ENCODE data around the gene FNDC1. TPM values are rescaled to one million over a fixed set of nuclear protein-coding genes. Genes with fewer than 3 reads are reported as not detected.

The FNDC1 gene
- total and polyA plus RNA-seq, 10 of the 15 experiments (the other 5 are each of a cell fraction or from before 2014, with no cell fraction given), result not detected

DNA sequence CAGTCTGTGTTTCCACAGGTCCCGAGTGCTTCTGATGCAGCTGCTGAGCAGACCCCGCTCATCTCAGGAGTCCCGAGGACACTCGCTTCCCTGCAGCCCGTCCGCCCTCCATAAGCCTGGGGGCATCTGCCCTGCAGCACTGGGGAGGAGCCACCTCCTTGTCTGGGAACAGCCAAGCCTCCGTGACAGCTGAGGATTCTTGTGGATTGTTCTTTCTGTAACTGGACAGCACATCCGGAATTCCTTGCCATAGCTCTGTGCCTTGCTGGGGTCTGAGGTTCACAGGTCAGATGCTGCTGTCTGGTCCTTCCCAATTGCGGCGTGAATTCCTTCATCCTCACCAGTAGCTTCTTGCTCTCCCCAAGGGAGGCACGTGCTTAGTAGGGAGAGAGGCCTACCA, 38.4 kb upstream of the FNDC1 start:
- TF ChIP-seq RCOR1 (conservative IDR thresholded peaks at IDR 0.05; ENCODE audit: low read depth, low read length) (no peak), SRF (IDR thresholded peaks at IDR 0.05; ENCODE audit: low read depth in 2 of 2, low read length in 2 of 2) (no peak), BCL11A (IDR thresholded peaks at IDR 0.05; ENCODE audit: low read depth, low read length) (no peak), ATF7 (IDR thresholded peaks at IDR 0.05; ENCODE audit: low read depth) (no peak), NR2F1 (conservative IDR thresholded peaks at IDR 0.05) (no peak), HDGF (IDR thresholded peaks at IDR 0.05) (no peak)
- TF ChIP-seq, protein P1, sequence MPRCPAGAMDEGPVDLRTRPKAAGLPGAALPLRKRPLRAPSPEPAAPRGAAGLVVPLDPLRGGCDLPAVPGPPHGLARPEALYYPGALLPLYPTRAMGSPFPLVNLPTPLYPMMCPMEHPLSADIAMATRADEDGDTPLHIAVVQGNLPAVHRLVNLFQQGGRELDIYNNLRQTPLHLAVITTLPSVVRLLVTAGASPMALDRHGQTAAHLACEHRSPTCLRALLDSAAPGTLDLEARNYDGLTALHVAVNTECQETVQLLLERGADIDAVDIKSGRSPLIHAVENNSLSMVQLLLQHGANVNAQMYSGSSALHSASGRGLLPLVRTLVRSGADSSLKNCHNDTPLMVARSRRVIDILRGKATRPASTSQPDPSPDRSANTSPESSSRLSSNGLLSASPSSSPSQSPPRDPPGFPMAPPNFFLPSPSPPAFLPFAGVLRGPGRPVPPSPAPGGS (IDR thresholded peaks at IDR 0.05; ENCODE audit: borderline replicate concordance, insufficient read depth, low read depth, low read length, poor library complexity, severe bottlenecking), result no peak
- FAIRE-seq (no peak), DNase-seq (ENCODE audit: low read depth, low spot score) (no peak), ATAC-seq (no peak)
- H2AFZ ChIP-seq (ENCODE audit: control insufficient read depth, low read depth, low read length), result no peak overlapping the region
- H3K79me2 ChIP-seq (ENCODE audit: control insufficient read depth, insufficient read depth, low read length), result no peaks in the 10 kb centered on the region
- no peaks in the 10 kb centered on the region; the same call in 2 of the 3 replicates for H3K9me3 ChIP-seq (replicated peaks; ENCODE audit: control insufficient read depth, insufficient read depth, low read length)
- WGBS (ENCODE audit: insufficient coverage, insufficient replicate concordance, low lambda C conversion rate, missing lambda C conversion rate), result 86% methylated on average over 11 of the region's 11 CpGs
- ChIA-PET POLR2A (interaction anchor here (0.8 to 1.0 kb wide), 3 partner anchors 24 to 73 kb away, joined by 3 read pairs; no protein-coding TSS in a partner anchor), RAD21 (ENCODE audit: unreplicated experiment) (interaction anchor here (2.5 to 7.7 kb wide), 2 partner anchors 25 to 122 kb away, joined by 10 to 117 read pairs; no protein-coding TSS in a partner anchor), SMC1A (ENCODE audit: uncharacterized antibody, unreplicated experiment) (interaction anchor here (1.2 to 12.8 kb wide), 4 partner anchors 9 to 124 kb away, joined by 3 to 304 read pairs (median 158); no protein-coding TSS in a partner anchor), CTCF (interaction anchor here (13.0 to 13.8 kb wide), 2 partner anchors 18 to 123 kb away, joined by 482 to 529 read pairs; no protein-coding TSS in a partner anchor)
- no peak overlapping the region for H3K4me3 ChIP-seq
- no peaks in the 10 kb centered on the region for H3K36me3 ChIP-seq (ENCODE audit: control insufficient read depth in 2 of 2, insufficient read depth in 2 of 2, low read length in 1 of 2)
- intact Hi-C loops (cut with micrococcal nuclease; ENCODE audit: unreplicated experiment), result loop anchor here (5.0 kb wide), 1 partner anchor 429 kb away; no protein-coding TSS in a partner anchor
- H3K27me3 ChIP-seq (replicated peaks in 1 of 2; ENCODE audit: control insufficient read depth in 2 of 2, insufficient read depth in 2 of 2, low read length in 1 of 2), result no peaks in the 10 kb centered on the region; a peak in 1 of 4 replicates
- in situ Hi-C loops (cut with MboI), result loop anchor here (5.0 to 10.0 kb wide), 2 partner anchors 129 to 426 kb away; partner anchors contain the start of gene RSPH3
- no peak overlapping the region for H3K9ac ChIP-seq (ENCODE audit: control insufficient read depth, insufficient read depth, low read length)
- H4K20me1 ChIP-seq (ENCODE audit: control insufficient read depth, insufficient read depth), result no peaks in the 10 kb centered on the region
- no TSS peak for BruUV-seq (replicated peaks)
- H3K27ac ChIP-seq (ENCODE audit: control insufficient read depth, insufficient read depth), result no peak overlapping the region
- no peak overlapping the region for H3K4me2 ChIP-seq (ENCODE audit: control insufficient read depth, insufficient read depth)
- H3K4me1 ChIP-seq (ENCODE audit: control insufficient read depth, insufficient read depth, low read length), result peaks cover 19% of the 10 kb centered on the region
